ENCODE results near the gene ACER1.

Gene ACER1

GRCh38 chr19:6313398-6313969 lies 19.9 kb downstream of the ACER1 start:
- TF ChIP-seq CTCF (IDR thresholded peaks at IDR 0.05; ENCODE audit: poor library complexity, severe bottlenecking), result no peak
- Histone ChIP-seq H3K4me3 (ENCODE audit: severe bottlenecking) (no peak overlapping the region), H3K36me3 (ENCODE audit: low read depth) (no peaks in the 10 kb centered on the region), H3K27me3 (ENCODE audit: insufficient read depth, poor library complexity, severe bottlenecking) (no peaks in the 10 kb centered on the region), H3K27ac (ENCODE audit: poor library complexity, severe bottlenecking) (no peak overlapping the region), H3K9me3 (ENCODE audit: severe bottlenecking) (no peaks in the 10 kb centered on the region), H3K4me1 (ENCODE audit: insufficient read depth, poor library complexity, severe bottlenecking) (no peaks in the 10 kb centered on the region)
- ATAC-seq (ENCODE audit: low read depth) (no peak), DNase-seq (ENCODE audit: low spot score) (no peak)

GRCh38 chr19:6312018-6312417 lies 21.4 kb downstream of the ACER1 start:
- Histone ChIP-seq H3K4me1 (ENCODE audit: insufficient read depth, poor library complexity, severe bottlenecking) (no peaks in the 10 kb centered on the region), H3K4me3 (ENCODE audit: severe bottlenecking) (no peak overlapping the region), H3K27ac (ENCODE audit: poor library complexity, severe bottlenecking) (no peak overlapping the region), H3K36me3 (ENCODE audit: low read depth) (no peaks in the 10 kb centered on the region), H3K9me3 (ENCODE audit: severe bottlenecking) (no peaks in the 10 kb centered on the region), H3K27me3 (ENCODE audit: insufficient read depth, poor library complexity, severe bottlenecking) (no peaks in the 10 kb centered on the region)
- ATAC-seq (ENCODE audit: low read depth) (no peak), DNase-seq (ENCODE audit: low spot score) (no peak)
- TF ChIP-seq CTCF (IDR thresholded peaks at IDR 0.05; ENCODE audit: poor library complexity, severe bottlenecking), result no peak

GRCh38 chr19:6298413-6298812 lies 35.0 kb downstream of the ACER1 start:
- no peaks in the 10 kb centered on the region for H3K27me3 ChIP-seq (ENCODE audit: insufficient read depth, poor library complexity, severe bottlenecking)
- H3K27ac ChIP-seq (ENCODE audit: poor library complexity, severe bottlenecking), result no peak overlapping the region
- H3K4me1 ChIP-seq (ENCODE audit: insufficient read depth, poor library complexity, severe bottlenecking), result no peaks in the 10 kb centered on the region
- H3K9me3 ChIP-seq (ENCODE audit: severe bottlenecking), result no peaks in the 10 kb centered on the region
- TF ChIP-seq CTCF (IDR thresholded peaks at IDR 0.05; ENCODE audit: poor library complexity, severe bottlenecking), result no peak
- ATAC-seq (ENCODE audit: low read depth) (no peak), DNase-seq (ENCODE audit: low spot score) (no peak)
- H3K4me3 ChIP-seq (ENCODE audit: severe bottlenecking), result no peak overlapping the region
- no peaks in the 10 kb centered on the region for H3K36me3 ChIP-seq (ENCODE audit: low read depth)

- Histone ChIP-seq H3K4me3 (ENCODE audit: severe bottlenecking) (no peak overlapping the region), H3K27ac (ENCODE audit: poor library complexity, severe bottlenecking) (no peak overlapping the region), H3K9me3 (ENCODE audit: severe bottlenecking) (peaks cover 1% of the 10 kb centered on the region), H3K27me3 (ENCODE audit: insufficient read depth, poor library complexity, severe bottlenecking) (no peaks in the 10 kb centered on the region), H3K4me1 (ENCODE audit: insufficient read depth, poor library complexity, severe bottlenecking) (no peaks in the 10 kb centered on the region), H3K36me3 (ENCODE audit: low read depth) (no peaks in the 10 kb centered on the region)
- ATAC-seq (ENCODE audit: low read depth), result no peak
- no peak for TF ChIP-seq CTCF (IDR thresholded peaks at IDR 0.05; ENCODE audit: poor library complexity, severe bottlenecking)
- DNase-seq (ENCODE audit: low spot score), result no peak
These were observed 36.2 kb downstream of the ACER1 start for GRCh38 chr19:6297202-6297601.

- H3K36me3 ChIP-seq (ENCODE audit: low read depth), result no peaks in the 10 kb centered on the region
- no peak for ATAC-seq (ENCODE audit: low read depth)
- H3K4me3 ChIP-seq (ENCODE audit: severe bottlenecking), result no peak overlapping the region
- DNase-seq (ENCODE audit: low spot score), result no peak
- no peaks in the 10 kb centered on the region for H3K4me1 ChIP-seq (ENCODE audit: insufficient read depth, poor library complexity, severe bottlenecking)
- TF ChIP-seq CTCF (IDR thresholded peaks at IDR 0.05; ENCODE audit: poor library complexity, severe bottlenecking), result no peak
- H3K9me3 ChIP-seq (ENCODE audit: severe bottlenecking), result peaks cover 10% of the 10 kb centered on the region
- no peak overlapping the region for H3K27ac ChIP-seq (ENCODE audit: poor library complexity, severe bottlenecking)
- no peaks in the 10 kb centered on the region for H3K27me3 ChIP-seq (ENCODE audit: insufficient read depth, poor library complexity, severe bottlenecking)
These were observed 41.4 kb downstream of the ACER1 start for GRCh38 chr19:6292006-6292405.

All from RWPE2 (cell line).